Measurements from ENCODE around the gene ARID1B. TPM values are rescaled to one million over a fixed set of nuclear protein-coding genes. Genes with fewer than 3 reads are reported as not detected.

Gene ARID1B
- total RNA-seq, 1 donor from 2014 or later: 59.3 TPM

DNA sequence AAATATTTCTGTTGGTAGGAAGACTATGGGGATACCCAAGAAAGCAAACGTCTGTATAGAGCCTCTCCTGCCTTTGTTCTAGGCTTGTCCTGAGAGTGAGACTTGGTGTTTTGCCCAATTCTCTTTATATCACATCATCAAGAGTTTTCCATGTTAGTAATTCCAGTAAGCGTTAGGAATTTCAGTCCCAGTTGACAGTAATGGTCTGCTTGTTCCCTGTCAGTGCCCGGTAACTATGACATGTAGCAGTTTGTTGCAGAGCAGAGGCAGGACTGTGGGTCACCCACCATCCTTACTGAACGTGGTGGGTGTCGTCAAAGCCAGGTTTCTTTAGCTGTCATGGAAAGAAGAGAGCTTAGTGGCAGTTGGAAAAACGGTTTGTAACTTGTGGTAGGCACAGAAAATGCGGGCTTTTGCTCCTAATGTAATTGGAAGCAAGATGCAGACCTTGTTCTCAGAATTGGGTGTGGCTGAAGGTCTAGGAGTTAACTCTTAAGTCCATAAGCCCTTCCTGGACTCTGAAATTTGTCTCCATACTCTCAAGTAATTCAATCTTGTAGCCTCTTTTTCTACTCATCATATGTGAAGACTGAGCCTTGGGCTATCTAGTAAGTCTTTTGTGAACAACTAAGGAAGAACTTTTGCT, 357.3 kb downstream of the ARID1B start:
- no peaks in the 10 kb centered on the region for H3K27me3 Mint-ChIP-seq (ENCODE audit: low read depth)
- H3K36me3 Mint-ChIP-seq (ENCODE audit: low read depth): peaks cover 5% of the 10 kb centered on the region
- H3K9me3 Mint-ChIP-seq (ENCODE audit: low read depth): no peaks in the 10 kb centered on the region
- peaks cover 27% of the 10 kb centered on the region for H3K4me1 Mint-ChIP-seq (ENCODE audit: low read depth)
- DNase-seq (ENCODE audit: low spot score): no peak
- no peak overlapping the region for H3K4me3 Mint-ChIP-seq (ENCODE audit: unreplicated experiment)
- TF ChIP-seq, protein P1, sequence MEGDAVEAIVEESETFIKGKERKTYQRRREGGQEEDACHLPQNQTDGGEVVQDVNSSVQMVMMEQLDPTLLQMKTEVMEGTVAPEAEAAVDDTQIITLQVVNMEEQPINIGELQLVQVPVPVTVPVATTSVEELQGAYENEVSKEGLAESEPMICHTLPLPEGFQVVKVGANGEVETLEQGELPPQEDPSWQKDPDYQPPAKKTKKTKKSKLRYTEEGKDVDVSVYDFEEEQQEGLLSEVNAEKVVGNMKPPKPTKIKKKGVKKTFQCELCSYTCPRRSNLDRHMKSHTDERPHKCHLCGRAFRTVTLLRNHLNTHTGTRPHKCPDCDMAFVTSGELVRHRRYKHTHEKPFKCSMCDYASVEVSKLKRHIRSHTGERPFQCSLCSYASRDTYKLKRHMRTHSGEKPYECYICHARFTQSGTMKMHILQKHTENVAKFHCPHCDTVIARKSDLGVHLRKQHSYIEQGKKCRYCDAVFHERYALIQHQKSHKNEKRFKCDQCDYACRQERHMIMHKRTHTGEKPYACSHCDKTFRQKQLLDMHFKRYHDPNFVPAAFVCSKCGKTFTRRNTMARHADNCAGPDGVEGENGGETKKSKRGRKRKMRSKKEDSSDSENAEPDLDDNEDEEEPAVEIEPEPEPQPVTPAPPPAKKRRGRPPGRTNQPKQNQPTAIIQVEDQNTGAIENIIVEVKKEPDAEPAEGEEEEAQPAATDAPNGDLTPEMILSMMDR (IDR thresholded peaks at IDR 0.05): no peak
- peak overlapping the region; percentile 96 for H3K27ac Mint-ChIP-seq (ENCODE audit: unreplicated experiment)

DNA sequence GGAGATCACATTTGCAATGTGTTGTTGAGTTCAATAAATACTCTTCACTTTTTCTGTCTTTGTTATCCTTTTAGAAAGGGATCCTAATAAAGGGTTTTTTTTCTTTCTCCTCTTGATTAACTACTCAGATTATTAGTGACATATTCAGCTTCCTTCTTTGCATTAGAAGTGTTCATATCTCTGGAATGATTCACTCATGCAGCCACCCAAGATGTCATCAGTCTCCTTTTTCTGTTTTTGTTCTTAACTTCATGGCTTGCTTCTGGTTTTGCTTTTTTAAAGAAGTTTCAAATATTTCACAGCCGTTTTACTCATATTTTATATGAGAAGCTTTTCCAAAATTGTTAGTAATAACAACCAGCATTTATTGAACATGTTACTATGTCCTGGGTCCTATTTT, 358.5 kb downstream of the ARID1B start:
- peak overlapping the region; percentile 80 for H3K27ac Mint-ChIP-seq (ENCODE audit: unreplicated experiment)
- TF ChIP-seq, protein P1 (IDR thresholded peaks at IDR 0.05): no peak
- peaks cover 27% of the 10 kb centered on the region for H3K4me1 Mint-ChIP-seq (ENCODE audit: low read depth)
- H3K27me3 Mint-ChIP-seq (ENCODE audit: low read depth): no peaks in the 10 kb centered on the region
- H3K36me3 Mint-ChIP-seq (ENCODE audit: low read depth): peaks cover 7% of the 10 kb centered on the region
- H3K4me3 Mint-ChIP-seq (ENCODE audit: unreplicated experiment): peak overlapping the region; percentile 1
- no peak for DNase-seq (ENCODE audit: low spot score)
- no peaks in the 10 kb centered on the region for H3K9me3 Mint-ChIP-seq (ENCODE audit: low read depth)

DNA sequence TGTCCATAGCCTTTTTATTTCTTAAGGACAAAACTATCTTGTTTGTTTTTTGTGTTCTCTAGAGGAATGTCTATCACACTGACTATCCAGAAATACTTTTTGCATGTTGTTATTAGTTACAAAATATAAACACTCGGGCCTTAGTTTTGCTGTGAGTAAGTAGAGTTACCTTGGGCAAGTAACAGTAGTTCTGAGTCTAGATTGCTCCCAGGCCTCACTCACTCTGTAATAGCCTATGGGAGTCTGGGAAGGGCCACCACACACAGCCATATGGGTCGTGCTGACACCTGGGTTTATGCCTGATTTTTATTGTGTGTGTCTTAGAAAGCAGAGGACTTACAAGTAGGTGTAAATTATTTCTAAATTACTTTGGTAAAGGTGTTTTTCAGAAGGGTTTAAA, 360.3 kb downstream of the ARID1B start:
- Mint-ChIP-seq H3K27ac (ENCODE audit: unreplicated experiment) (no peak overlapping the region), H3K4me1 (ENCODE audit: low read depth) (peaks cover 27% of the 10 kb centered on the region), H3K4me3 (ENCODE audit: unreplicated experiment) (no peak overlapping the region), H3K9me3 (ENCODE audit: low read depth) (no peaks in the 10 kb centered on the region), H3K27me3 (ENCODE audit: low read depth) (no peaks in the 10 kb centered on the region), H3K36me3 (ENCODE audit: low read depth) (peaks cover 8% of the 10 kb centered on the region)
- DNase-seq (ENCODE audit: low spot score): no peak
- TF ChIP-seq, protein P1 (IDR thresholded peaks at IDR 0.05): no peak

DNA sequence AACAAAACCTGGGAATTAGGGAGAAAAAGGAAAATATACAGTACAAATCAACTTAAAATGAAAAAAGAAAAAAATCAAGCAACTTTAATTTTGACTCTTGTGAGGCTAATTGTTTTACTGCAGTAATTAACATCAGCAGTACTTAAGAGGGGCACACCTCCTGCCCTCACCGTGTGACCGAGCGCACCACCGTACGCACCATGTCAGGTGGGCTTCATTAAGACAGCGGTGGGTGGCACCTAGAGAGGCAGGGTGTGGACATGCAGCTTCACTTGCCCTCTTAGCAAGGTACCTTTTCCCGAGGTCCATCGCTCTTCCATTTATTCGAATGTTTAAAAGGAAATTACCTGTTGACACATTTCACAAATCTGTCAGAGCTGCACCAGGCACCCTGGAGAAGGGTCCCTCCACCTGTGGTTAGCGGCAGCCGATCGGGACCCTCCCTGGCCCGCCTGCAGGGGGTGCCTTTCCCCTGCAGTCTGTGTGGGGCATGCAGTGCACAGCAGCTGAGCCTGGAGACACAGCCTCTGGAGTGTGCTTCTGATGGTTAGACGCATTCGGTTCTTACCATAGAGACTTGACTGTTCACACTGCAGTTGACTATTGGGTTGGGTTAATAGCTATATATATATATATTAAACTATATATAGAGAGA, 362.0 kb downstream of the ARID1B start:
- Mint-ChIP-seq H3K4me1 (ENCODE audit: low read depth) (peaks cover 39% of the 10 kb centered on the region), H3K4me3 (ENCODE audit: unreplicated experiment) (no peak overlapping the region), H3K9me3 (ENCODE audit: low read depth) (no peaks in the 10 kb centered on the region), H3K36me3 (ENCODE audit: low read depth) (peaks cover 8% of the 10 kb centered on the region), H3K27me3 (ENCODE audit: low read depth) (no peaks in the 10 kb centered on the region), H3K27ac (ENCODE audit: unreplicated experiment) (no peak overlapping the region)
- no peak for DNase-seq (ENCODE audit: low spot score)
- TF ChIP-seq, protein P1 (IDR thresholded peaks at IDR 0.05): peak; percentile 37

- no peaks in the 10 kb centered on the region for H3K27me3 Mint-ChIP-seq (ENCODE audit: low read depth)
- peak overlapping the region; percentile 83 for H3K27ac Mint-ChIP-seq (ENCODE audit: unreplicated experiment)
- peaks cover 49% of the 10 kb centered on the region for H3K4me1 Mint-ChIP-seq (ENCODE audit: low read depth)
- peaks cover 10% of the 10 kb centered on the region for H3K36me3 Mint-ChIP-seq (ENCODE audit: low read depth)
- H3K9me3 Mint-ChIP-seq (ENCODE audit: low read depth): no peaks in the 10 kb centered on the region
- H3K4me3 Mint-ChIP-seq (ENCODE audit: unreplicated experiment): peak overlapping the region; percentile 37
- no peak for DNase-seq (ENCODE audit: low spot score)
- TF ChIP-seq, protein P1 (IDR thresholded peaks at IDR 0.05): no peak
Observed at GRCh38 chr6:157143171-157143889, 366.2 kb downstream of the ARID1B start.

Data from chondrocyte (in vitro differentiated cells).